ENCODE measurements around the gene PDZD2.
"Not testable (repeated sequence)": the region's sequence is repeated elsewhere in the genome, so short reads cannot be mapped to it uniquely, and the experiment has no call there.

The PDZD2 gene

GRCh38 chr5:31639481-31640411 lies 815 bp downstream of the PDZD2 start:
- no peak for DNase-seq

GRCh38 chr5:31640573-31640972 lies 1.6 kb downstream of the PDZD2 start:
- DNase-seq: no peak

DNA sequence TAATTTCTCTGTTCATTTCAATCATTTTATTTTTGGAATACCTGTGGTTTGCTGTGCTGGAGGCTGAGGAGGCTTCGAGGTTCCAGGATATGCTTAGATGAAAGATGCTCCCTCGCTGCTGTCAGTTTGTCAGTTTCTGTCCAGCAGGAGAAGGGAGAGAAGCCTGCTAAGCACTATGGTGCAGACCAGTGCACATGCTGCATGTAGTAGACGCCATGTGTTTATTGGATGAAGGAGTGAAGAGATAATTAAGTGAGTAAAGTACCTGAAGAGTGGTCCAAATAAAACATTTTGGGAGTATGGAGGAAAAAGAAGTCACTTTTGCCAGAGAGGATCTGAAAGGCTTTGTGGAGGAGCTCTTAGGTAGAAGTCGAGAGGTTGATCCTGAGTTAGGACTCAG lies 2.1 kb downstream of the PDZD2 start:
- DNase-seq: no peak

- DNase-seq: no peak
Measured at GRCh38 chr5:31641575-31641974, 2.6 kb downstream of the PDZD2 start.

DNA sequence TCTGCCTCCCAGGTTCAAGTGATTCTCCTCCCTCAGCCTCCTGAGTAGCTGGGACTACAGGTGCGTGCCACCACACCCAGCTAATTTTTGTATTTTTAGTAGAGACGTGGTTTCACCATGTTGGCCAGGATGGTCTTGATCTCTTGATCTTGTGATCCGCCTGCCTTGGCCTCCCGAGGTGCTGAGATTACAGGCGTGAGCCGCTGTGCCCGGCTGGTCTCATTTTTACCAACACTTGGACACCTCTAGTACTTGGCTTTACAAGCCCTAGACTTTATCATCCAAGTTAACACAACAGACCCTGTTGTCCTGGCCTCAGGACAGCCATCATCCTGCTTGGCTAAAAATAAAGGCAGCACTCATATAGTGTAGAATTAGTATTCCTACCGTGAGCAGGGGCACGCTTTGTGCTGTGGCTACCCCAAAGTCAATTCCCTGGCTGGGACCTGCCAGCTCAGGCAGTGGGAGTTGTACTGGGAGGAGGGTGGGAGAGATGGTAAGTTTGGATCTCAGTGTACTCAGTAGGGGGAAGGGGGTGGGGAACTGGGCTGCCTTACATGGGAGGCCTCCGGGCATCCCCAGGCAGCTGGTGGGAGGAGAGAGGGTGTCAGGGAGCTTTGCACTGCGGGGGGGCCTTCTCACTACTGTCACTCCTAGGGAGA lies 6.6 kb downstream of the PDZD2 start:
- DNase-seq: no peak

DNA sequence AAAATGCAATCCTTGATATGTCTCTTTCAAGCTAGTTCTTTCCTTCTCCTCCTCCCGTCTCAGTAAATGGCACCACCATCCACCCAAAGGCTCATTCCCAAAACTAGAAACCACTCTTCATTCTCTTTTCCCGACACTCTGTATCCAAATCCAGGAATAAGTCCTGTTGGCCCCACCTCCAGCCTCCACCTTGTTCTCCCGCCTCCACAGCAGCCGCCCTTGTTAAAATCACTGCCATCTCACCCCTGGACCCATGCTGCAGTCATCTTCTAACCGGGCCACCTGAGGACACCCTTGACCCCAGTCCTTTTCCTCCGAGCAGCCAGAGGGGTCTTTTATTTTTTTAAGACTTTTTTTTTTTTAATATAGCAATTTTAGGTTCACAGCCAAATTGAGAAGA lies 9.4 kb downstream of the PDZD2 start:
- no peak for DNase-seq

- DNase-seq: no peak
Measured at GRCh38 chr5:31651241-31651640, 12.3 kb downstream of the PDZD2 start.

DNA sequence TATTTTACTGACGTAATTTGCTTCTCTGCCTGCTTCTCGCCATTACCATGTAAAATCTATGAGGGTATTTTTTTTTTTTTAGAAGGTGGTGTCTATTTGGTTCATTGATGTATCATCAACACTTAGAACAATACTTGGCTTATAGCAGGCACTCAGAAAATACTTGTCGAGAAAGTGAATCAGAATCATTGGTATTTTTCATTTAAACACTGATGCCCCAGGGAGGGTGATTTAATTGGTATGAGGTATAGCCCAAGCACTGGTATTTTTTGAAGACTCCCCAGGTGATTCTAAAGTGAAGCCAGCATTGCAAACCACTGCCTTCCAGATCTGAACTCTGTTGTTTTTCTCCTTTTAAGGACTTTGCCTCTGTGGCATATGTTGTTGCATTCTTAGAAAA lies 16.6 kb downstream of the PDZD2 start:
- DNase-seq: no peak

GRCh38 chr5:31656806-31657205 lies 17.9 kb downstream of the PDZD2 start:
- no peak for DNase-seq

DNA sequence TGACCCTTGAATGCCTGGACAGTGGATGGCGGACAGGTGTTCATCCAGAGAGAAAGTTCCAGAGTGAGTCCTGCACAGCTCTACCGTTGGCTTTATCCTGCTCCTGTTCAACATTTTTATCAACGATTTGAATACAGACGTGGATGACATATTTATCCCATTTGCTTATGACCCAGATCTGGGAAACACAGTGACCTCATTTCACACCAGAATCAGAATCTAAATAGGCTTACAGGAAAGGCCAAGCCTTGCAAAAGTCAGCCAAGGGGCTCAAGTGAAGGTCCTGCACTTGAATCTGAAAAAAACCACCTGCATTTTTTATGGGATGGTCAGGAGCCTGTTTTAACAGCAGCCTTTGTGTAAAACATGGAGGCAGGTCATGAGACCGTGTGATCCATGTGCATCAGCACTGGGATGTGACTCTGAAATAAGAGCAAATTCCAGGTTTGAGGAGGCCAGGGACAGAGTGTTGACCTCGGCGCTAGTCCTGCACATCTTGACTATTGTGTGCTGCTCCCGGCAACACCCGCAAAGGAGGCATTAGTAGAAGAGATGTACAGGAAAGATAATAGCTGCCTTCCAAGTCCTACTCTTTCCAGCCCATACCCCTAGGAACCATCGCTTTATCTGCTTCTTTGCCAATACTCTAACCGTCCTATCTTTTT lies 18.5 kb downstream of the PDZD2 start:
- no peak for DNase-seq

- DNase-seq: no peak
Measured at GRCh38 chr5:31661257-31661656, 22.3 kb downstream of the PDZD2 start.

DNA sequence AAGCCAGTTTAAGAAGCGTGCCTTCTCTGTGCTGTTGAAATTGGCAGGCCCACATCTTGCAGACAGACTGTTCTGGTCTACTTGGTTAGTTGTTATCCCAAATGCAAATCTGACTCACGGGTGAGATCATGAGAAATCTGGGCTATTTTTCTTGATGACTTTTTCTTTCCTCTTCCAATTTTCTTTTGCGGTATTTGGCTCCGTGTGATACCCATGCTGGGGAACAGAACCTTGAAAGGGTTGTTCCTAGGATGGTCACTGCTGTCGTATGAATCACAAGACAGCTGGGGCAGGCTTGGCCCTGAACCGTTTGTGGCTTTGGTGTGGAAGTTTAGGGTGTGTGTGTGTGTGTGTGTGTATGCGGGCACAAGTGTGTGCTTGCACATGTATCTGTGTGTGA lies 24.6 kb downstream of the PDZD2 start:
- no peak for DNase-seq

DNA sequence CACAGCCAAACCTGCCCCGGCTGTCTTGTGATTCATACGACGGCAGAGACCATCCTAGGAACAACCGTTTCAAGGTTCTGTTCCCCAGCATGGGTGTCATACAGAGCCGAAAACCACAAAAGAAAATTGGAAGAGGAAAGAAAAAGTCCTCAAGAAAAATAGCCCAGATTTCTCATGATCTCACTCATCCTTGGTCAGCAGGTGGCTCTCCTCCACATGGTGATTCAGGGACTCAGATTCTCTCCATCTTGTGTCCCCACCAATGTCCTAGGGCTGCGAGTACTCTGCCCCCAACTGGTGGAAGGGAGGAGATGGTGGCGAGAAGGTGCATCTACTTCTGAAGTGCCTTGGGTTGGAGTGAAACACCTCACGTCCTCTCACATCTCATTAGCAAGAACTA lies 25.6 kb downstream of the PDZD2 start:
- no peak for DNase-seq

GRCh38 chr5:31671339-31671741 lies 32.4 kb downstream of the PDZD2 start:
- DNase-seq: no peak

DNA sequence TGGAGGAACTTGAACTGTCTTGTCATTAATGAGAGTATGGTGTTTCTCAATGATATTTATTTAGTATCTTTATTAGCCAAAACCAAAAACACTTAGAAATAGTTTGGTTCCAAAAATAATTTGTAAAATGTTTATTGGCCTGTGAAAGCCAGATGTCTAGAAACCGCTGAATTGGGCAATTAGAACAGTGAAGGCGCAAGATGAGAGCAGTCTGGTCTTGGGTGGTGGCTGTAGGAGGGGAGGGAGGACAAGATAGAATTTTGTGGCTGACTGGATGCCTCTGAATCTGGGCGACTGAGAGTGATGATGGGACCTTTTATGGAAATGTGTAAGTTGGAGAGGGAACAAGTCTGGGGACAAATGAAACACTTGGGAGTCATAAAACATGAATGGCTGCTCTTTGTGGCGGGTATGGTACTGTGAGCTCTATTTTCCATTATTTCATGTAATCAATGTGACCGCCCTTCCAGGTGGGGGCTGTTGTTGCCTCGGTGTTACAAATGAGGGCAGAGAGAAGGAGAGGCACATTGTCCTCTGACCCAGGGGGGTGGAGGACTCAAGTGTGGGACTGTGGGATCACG lies 35.5 kb downstream of the PDZD2 start:
- no peak for DNase-seq

- DNase-seq: no peak
Measured at GRCh38 chr5:31675472-31675871, 36.5 kb downstream of the PDZD2 start.

DNA sequence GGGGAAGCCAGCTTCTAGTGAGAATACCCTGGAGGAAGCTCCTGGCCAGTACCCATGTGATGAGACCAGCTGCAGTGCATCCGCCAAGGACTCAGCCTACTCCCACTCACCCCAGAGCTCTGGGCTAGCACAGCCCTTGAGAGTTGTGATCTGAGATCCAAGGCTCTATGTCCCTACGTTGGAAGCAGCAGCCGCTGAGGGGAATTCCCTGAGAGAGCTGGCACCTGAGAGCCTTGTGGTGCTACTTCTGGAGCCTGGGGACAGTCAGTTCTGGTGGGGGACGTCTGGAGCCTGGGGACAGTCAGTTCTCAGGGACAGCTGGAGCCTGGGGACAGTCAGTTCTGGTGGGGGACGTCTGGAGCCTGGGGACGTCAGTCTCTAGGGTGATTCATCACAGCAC lies 39.2 kb downstream of the PDZD2 start:
- DNase-seq: no peak

GRCh38 chr5:31680528-31680927 lies 41.6 kb downstream of the PDZD2 start:
- no peak for DNase-seq

GRCh38 chr5:31682025-31682424 lies 43.1 kb downstream of the PDZD2 start:
- DNase-seq: no peak

DNA sequence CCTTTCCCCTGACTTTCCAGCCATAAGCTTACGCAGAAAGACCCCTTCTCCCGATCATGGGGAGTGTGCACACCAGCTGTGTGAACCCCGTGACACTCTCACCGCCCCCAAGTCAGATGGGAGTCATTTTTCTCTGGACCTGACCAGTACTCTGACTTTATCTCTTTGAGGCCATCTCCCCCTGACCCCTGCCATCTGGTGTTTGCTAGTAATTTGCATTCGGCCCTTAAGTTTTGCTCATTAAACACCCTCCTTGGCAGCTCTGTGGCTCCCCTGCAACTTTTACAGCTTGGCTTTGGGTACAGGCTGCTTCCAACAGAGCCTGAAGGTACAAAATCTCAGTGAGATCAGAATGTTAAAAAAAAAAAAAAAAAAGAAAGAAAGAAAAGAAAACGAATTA lies 43.9 kb downstream of the PDZD2 start:
- no peak for DNase-seq

DNA sequence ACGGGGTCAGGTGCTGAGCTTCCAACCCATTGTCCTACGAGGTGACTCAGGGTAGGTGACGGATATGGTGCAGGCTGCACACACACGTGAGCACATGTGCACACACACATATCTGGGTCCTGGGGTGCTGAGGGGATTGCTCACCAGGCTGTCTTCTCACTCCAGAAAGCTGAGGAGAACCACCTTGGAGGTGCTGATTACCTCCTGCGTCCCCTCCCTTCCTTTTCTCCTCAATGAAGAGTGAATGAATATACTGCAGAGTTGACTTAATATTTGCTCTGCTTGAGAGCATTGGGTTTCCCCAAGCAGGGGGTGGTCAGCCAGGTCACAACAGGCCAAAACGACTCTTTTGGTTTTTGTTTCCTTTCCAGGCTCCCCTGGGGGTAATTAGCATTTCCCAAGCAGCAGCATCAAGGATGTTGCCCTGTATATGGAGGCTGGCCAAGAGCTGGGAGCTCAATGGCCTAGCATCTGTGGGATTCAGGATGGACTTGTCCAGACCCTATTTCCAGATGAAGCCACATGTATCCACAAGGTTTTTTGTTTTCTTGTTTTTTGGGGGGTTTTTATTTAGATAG lies 49.7 kb downstream of the PDZD2 start:
- no peak for DNase-seq

DNA sequence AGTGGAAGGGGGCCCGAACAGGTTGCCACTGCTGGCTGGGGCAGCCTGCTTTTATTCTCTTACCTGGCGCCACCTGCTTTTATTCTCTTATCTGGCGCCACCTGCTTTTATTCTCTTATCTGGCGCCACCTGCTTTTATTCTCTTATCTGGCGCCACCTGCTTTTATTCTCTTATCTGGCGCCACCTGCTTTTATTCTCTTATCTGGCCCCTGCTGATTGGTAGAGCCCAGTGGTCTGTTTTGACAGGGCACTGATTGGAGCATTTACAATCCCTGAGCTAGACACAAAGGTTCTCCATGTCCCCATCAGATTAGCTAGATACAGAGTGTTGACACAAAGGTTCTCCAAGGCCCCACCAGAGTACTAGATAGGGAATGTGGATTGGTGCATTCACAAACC lies 52.5 kb downstream of the PDZD2 start:
- not testable (repeated sequence) for DNase-seq

- no peak for DNase-seq
Measured at GRCh38 chr5:31692561-31693221, 53.8 kb downstream of the PDZD2 start.
